Activated T-helper 9 cell treated with anti-CD3 and anti-CD28 coated beads, Interleukin-2, amount 50 U/mL, for 16 hours (primary cell): ENCODE results near the gene TSC2.

Experiments
- DNase-seq: peaks from one replicate; pipeline ENCODE4 v3.0.0-alpha.2; 2020; ENCODE audit warnings: low read depth

The TSC2 gene

GRCh38 chr16:2043667-2044451 is 3.9 kb upstream of the TSC2 start:
- DNase-seq = no peak

- DNase-seq = no peak
Measured at GRCh38 chr16:2044541-2044940, 3.2 kb upstream of the TSC2 start.

- DNase-seq = no peak
Measured at GRCh38 chr16:2045965-2046892, 1.6 kb upstream of the TSC2 start.

GRCh38 chr16:2046893-2047329 is 874 bp upstream of the TSC2 start:
- DNase-seq = no peak

- DNase-seq = no peak
Measured at GRCh38 chr16:2048116-2048543, 345 bp downstream of the TSC2 start.

- DNase-seq = no peak
Measured at GRCh38 chr16:2053211-2053610, 5.4 kb downstream of the TSC2 start.

GRCh38 chr16:2053897-2054296 is 6.1 kb downstream of the TSC2 start:
- DNase-seq = no peak

- DNase-seq = no peak
Measured at GRCh38 chr16:2054543-2055245, 6.9 kb downstream of the TSC2 start.

GRCh38 chr16:2056077-2056476 is 8.3 kb downstream of the TSC2 start:
- no peak for DNase-seq

- no peak for DNase-seq
Measured at GRCh38 chr16:2056681-2057407, 9.1 kb downstream of the TSC2 start.

GRCh38 chr16:2057438-2057837 is 9.7 kb downstream of the TSC2 start:
- DNase-seq = no peak

- no peak for DNase-seq
Measured at GRCh38 chr16:2058420-2058819, 10.6 kb downstream of the TSC2 start.

GRCh38 chr16:2058872-2059271 is 11.1 kb downstream of the TSC2 start:
- no peak for DNase-seq

- DNase-seq = no peak
Measured at GRCh38 chr16:2060346-2060745, 12.6 kb downstream of the TSC2 start.

- no peak for DNase-seq
Measured at GRCh38 chr16:2061023-2061422, 13.2 kb downstream of the TSC2 start.

GRCh38 chr16:2061526-2061925 is 13.7 kb downstream of the TSC2 start:
- no peak for DNase-seq

GRCh38 chr16:2062801-2063200 is 15.0 kb downstream of the TSC2 start:
- DNase-seq = no peak

GRCh38 chr16:2063861-2064260 is 16.1 kb downstream of the TSC2 start:
- DNase-seq = no peak

GRCh38 chr16:2064368-2064945 is 16.7 kb downstream of the TSC2 start:
- no peak for DNase-seq

GRCh38 chr16:2066139-2066538 is 18.4 kb downstream of the TSC2 start:
- no peak for DNase-seq
